ENCODE measurements around the gene MMP25.

MMP25 gene

GRCh38 chr16:3038896-3039295, 7.5 kb upstream of the MMP25 start:
- TF ChIP-seq RAD21 (IDR thresholded peaks at IDR 0.05; ENCODE audit: low read depth), result no peak
- TF ChIP-seq USF1 (IDR thresholded peaks at IDR 0.05), result no peak
- TF ChIP-seq EP300 (IDR thresholded peaks at IDR 0.05; ENCODE audit: borderline replicate concordance), result no peak
- no peak for TF ChIP-seq MAX (IDR thresholded peaks at IDR 0.05)
- TF ChIP-seq ZBTB7A (IDR thresholded peaks at IDR 0.05; ENCODE audit: low read depth), result no peak
- TF ChIP-seq CREB1 (IDR thresholded peaks at IDR 0.05; ENCODE audit: low read depth), result no peak
- TF ChIP-seq TCF12 (IDR thresholded peaks at IDR 0.05; ENCODE audit: low read depth), result no peak
- no peak for TF ChIP-seq CEBPB (IDR thresholded peaks at IDR 0.05)
- no peak for TF ChIP-seq FOXM1 (IDR thresholded peaks at IDR 0.05; ENCODE audit: borderline replicate concordance, low read depth)
- TF ChIP-seq TAF1 (IDR thresholded peaks at IDR 0.05; ENCODE audit: low read depth), result no peak
- no peak for TF ChIP-seq REST (IDR thresholded peaks at IDR 0.05; ENCODE audit: low read depth)
- no peak for TF ChIP-seq EGR1 (IDR thresholded peaks at IDR 0.05)
- no peak for TF ChIP-seq TEAD4 (IDR thresholded peaks at IDR 0.05)
- no peak for TF ChIP-seq NFIC (IDR thresholded peaks at IDR 0.05)
- TF ChIP-seq YY1 (IDR thresholded peaks at IDR 0.05; ENCODE audit: low read depth), result no peak

- TF ChIP-seq CREB1 (IDR thresholded peaks at IDR 0.05; ENCODE audit: low read depth), result no peak
- TF ChIP-seq TEAD4 (IDR thresholded peaks at IDR 0.05), result no peak
- TF ChIP-seq FOXM1 (IDR thresholded peaks at IDR 0.05; ENCODE audit: borderline replicate concordance, low read depth), result no peak
- no peak for TF ChIP-seq CEBPB (IDR thresholded peaks at IDR 0.05)
Observed at GRCh38 chr16:3042376-3042775, 4.0 kb upstream of the MMP25 start.

GRCh38 chr16:3044708-3045107, 1.7 kb upstream of the MMP25 start:
- TF ChIP-seq REST (IDR thresholded peaks at IDR 0.05; ENCODE audit: low read depth) (no peak), CREB1 (IDR thresholded peaks at IDR 0.05; ENCODE audit: low read depth) (no peak), EP300 (IDR thresholded peaks at IDR 0.05; ENCODE audit: borderline replicate concordance) (no peak)

GRCh38 chr16:3046641-3047386, 453 bp downstream of the MMP25 start:
- TF ChIP-seq ZBTB7A (IDR thresholded peaks at IDR 0.05; ENCODE audit: low read depth) (0 out of 2 replicates have a peak, but pooled peaks have one; percentile 8), FOXM1 (IDR thresholded peaks at IDR 0.05; ENCODE audit: borderline replicate concordance, low read depth) (no peak), EP300 (IDR thresholded peaks at IDR 0.05; ENCODE audit: borderline replicate concordance) (no peak), TCF12 (IDR thresholded peaks at IDR 0.05; ENCODE audit: low read depth) (no peak)

- TF ChIP-seq REST (IDR thresholded peaks at IDR 0.05; ENCODE audit: low read depth) (no peak), EGR1 (IDR thresholded peaks at IDR 0.05) (no peak)
Observed at GRCh38 chr16:3047387-3047720, 993 bp downstream of the MMP25 start.

- TF ChIP-seq YY1 (IDR thresholded peaks at IDR 0.05; ENCODE audit: low read depth) (no peak), EGR1 (IDR thresholded peaks at IDR 0.05) (no peak), TAF1 (IDR thresholded peaks at IDR 0.05; ENCODE audit: low read depth) (no peak), MAX (IDR thresholded peaks at IDR 0.05) (no peak), RAD21 (IDR thresholded peaks at IDR 0.05; ENCODE audit: low read depth) (no peak), CREB1 (IDR thresholded peaks at IDR 0.05; ENCODE audit: low read depth) (no peak), CEBPB (IDR thresholded peaks at IDR 0.05) (no peak), EP300 (IDR thresholded peaks at IDR 0.05; ENCODE audit: borderline replicate concordance) (no peak), FOXM1 (IDR thresholded peaks at IDR 0.05; ENCODE audit: borderline replicate concordance, low read depth) (no peak), ZBTB7A (IDR thresholded peaks at IDR 0.05; ENCODE audit: low read depth) (no peak), REST (IDR thresholded peaks at IDR 0.05; ENCODE audit: low read depth) (no peak), USF1 (IDR thresholded peaks at IDR 0.05) (no peak), TCF12 (IDR thresholded peaks at IDR 0.05; ENCODE audit: low read depth) (no peak), TEAD4 (IDR thresholded peaks at IDR 0.05) (no peak)
Observed at GRCh38 chr16:3049921-3050481, 3.6 kb downstream of the MMP25 start.
